BLaER1 (cell line): ENCODE data around the gene EGLN1.
"Not testable (repeated sequence)": the region's sequence is repeated elsewhere in the genome, so short reads cannot be mapped to it uniquely, and the experiment has no call there.

ENCODE experiments used
- H3K27ac ChIP-seq: shearing (Covaris generic); formaldehyde crosslinking; 2 replicates; pipeline ENCODE4 v1.8.1; 2022
- H3K27me3 ChIP-seq: shearing (Covaris generic); formaldehyde crosslinking; 2 replicates; pipeline ENCODE4 v1.8.1; 2022
- H3K36me3 ChIP-seq: shearing (Covaris generic); formaldehyde crosslinking; 2 replicates; pipeline ENCODE4 v1.8.1; 2022
- H3K4me1 ChIP-seq: shearing (Covaris generic); formaldehyde crosslinking; 2 replicates; pipeline ENCODE4 v1.8.1; 2022
- H3K4me2 ChIP-seq: shearing (Covaris generic); formaldehyde crosslinking; 2 replicates; pipeline ENCODE4 v1.8.1; 2022
- H3K4me3 ChIP-seq: shearing (Covaris generic); formaldehyde crosslinking; 2 replicates; pipeline ENCODE4 v1.8.1; 2022
- H3K9ac ChIP-seq: shearing (Covaris generic); formaldehyde crosslinking; 2 replicates; pipeline ENCODE4 v1.8.1; 2022
- H3K9me3 ChIP-seq: shearing (Covaris generic); formaldehyde crosslinking; 2 replicates; pipeline ENCODE4 v1.8.1; 2022
- H4K20me1 ChIP-seq: shearing (Covaris generic); formaldehyde crosslinking; 2 replicates; pipeline ENCODE4 v1.8.1; 2022
- Cebpa-rat ChIP-seq: shearing (Covaris generic); IDR thresholded peaks from 2 replicates; pipeline ENCODE4 v1.8.1; 2022

The EGLN1 gene

DNA sequence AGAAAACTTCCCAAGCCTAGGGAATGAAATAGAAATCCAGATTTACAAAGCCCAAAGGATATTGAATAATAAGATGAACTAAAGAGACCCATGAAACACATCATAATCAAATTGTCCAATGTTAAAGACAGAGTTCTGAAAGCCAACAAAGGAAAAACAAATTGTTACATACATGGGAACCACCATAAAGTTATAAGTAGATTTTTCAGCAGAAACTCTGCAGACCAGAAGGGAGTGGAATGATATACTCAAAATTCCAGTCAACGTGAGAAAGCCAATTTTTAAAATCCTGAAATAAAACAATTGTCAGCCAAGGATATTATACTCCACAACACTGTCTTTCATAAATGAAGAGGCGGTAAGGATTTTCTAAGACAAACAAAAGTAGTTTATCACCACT lies 22.0 kb upstream of the EGLN1 start:
- no peak for TF ChIP-seq Cebpa-rat
- Histone ChIP-seq H3K4me3 (no peak overlapping the region), H3K4me1 (no peaks in the 10 kb centered on the region), H3K27ac (no peak overlapping the region), H3K9me3 (peaks cover 13% of the 10 kb centered on the region), H3K36me3 (no peaks in the 10 kb centered on the region), H3K9ac (no peak overlapping the region), H4K20me1 (no peaks in the 10 kb centered on the region), H3K27me3 (no peaks in the 10 kb centered on the region), H3K4me2 (no peak overlapping the region)

DNA sequence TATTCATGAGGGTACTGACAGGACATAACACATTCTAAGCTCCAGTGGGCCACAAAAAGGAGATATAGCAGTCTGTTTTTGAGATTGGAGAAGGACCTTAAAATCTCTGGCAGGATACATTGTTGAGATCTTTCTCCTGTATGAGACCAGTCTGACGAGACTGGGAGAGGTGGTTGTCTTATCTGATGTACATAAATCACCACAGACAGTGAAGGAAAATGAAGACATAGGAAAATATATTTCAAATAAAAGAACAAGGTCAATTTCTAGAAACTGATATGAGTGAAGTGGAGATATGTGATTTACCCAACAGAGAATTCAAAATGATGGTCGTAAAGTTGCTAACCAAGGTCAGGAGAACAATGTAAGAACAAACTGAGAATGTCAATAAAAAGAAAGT lies 21.3 kb upstream of the EGLN1 start:
- H3K4me1 ChIP-seq: no peaks in the 10 kb centered on the region
- no peak overlapping the region for H3K9ac ChIP-seq
- H4K20me1 ChIP-seq: no peaks in the 10 kb centered on the region
- H3K4me3 ChIP-seq: no peak overlapping the region
- H3K9me3 ChIP-seq: peaks cover 13% of the 10 kb centered on the region
- H3K36me3 ChIP-seq: no peaks in the 10 kb centered on the region
- no peak overlapping the region for H3K27ac ChIP-seq
- no peaks in the 10 kb centered on the region for H3K27me3 ChIP-seq
- H3K4me2 ChIP-seq: no peak overlapping the region
- TF ChIP-seq Cebpa-rat: no peak

DNA sequence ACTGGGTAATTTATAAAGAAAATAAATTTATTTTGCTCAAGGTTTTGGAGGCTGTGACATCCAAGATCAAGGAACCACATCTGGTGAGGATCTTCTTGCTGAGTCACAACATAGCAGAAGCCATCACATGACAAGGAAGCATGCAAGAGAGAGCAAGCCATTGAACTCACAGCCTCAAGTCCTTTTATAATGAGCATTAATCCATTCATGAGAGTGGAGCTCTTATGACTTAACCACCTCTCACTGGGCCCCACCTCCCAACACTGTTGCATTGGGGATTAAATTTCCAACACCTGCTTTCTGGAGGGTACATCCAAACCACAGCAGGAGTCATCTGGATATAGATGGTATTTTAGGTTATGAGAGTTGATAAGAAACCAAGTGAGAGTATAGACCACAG lies 20.6 kb upstream of the EGLN1 start:
- Histone ChIP-seq H3K27me3 (no peaks in the 10 kb centered on the region), H3K4me1 (no peaks in the 10 kb centered on the region), H3K4me3 (no peak overlapping the region), H3K36me3 (no peaks in the 10 kb centered on the region), H3K27ac (no peak overlapping the region), H3K9ac (no peak overlapping the region), H4K20me1 (no peaks in the 10 kb centered on the region), H3K9me3 (peaks cover 13% of the 10 kb centered on the region), H3K4me2 (no peak overlapping the region)
- TF ChIP-seq Cebpa-rat: no peak

- no peaks in the 10 kb centered on the region for H3K27me3 ChIP-seq
- no peak overlapping the region for H3K4me3 ChIP-seq
- H3K4me2 ChIP-seq: no peak overlapping the region
- no peak overlapping the region for H3K9ac ChIP-seq
- no peak overlapping the region for H3K27ac ChIP-seq
- H4K20me1 ChIP-seq: no peaks in the 10 kb centered on the region
- H3K9me3 ChIP-seq: no peaks in the 10 kb centered on the region
- no peaks in the 10 kb centered on the region for H3K36me3 ChIP-seq
- H3K4me1 ChIP-seq: no peaks in the 10 kb centered on the region
- TF ChIP-seq Cebpa-rat: no peak
These were observed 10.9 kb upstream of the EGLN1 start for GRCh38 chr1:231432996-231433395.

GRCh38 chr1:231431665-231432415 lies 9.8 kb upstream of the EGLN1 start:
- no peak overlapping the region for H3K9ac ChIP-seq
- TF ChIP-seq Cebpa-rat: no peak
- no peaks in the 10 kb centered on the region for H3K36me3 ChIP-seq
- no peak overlapping the region for H3K27ac ChIP-seq
- no peaks in the 10 kb centered on the region for H3K4me1 ChIP-seq
- no peaks in the 10 kb centered on the region for H3K27me3 ChIP-seq
- H3K9me3 ChIP-seq: no peaks in the 10 kb centered on the region
- no peak overlapping the region for H3K4me2 ChIP-seq
- no peaks in the 10 kb centered on the region for H4K20me1 ChIP-seq
- no peak overlapping the region for H3K4me3 ChIP-seq

- not testable (repeated sequence) for H3K27me3 ChIP-seq, H3K27ac ChIP-seq, H3K4me1 ChIP-seq, H3K9ac ChIP-seq, H3K36me3 ChIP-seq, H3K4me3 ChIP-seq, H3K9me3 ChIP-seq, H4K20me1 ChIP-seq, H3K4me2 ChIP-seq
These were observed 8.7 kb upstream of the EGLN1 start for GRCh38 chr1:231430678-231431352.

DNA sequence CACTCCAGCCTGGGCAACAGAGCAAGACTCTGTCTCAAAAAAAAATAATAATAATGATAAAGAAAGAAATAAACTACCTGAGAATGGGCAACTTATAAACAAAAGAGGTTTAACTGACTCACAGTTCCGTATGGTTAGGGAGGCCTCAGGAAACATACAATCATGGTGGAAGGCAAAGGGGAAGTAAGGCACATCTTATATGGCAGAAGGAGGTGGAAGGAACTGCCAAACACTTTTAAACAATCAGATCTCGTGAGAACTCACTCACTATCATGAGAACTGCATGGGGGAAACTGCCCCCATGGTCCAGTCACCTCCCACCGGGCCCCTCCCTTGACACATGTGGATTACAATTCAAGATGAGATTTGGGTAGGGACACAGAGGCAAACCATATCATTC lies 6.3 kb upstream of the EGLN1 start:
- H3K4me1 ChIP-seq: 0 out of 2 replicates have a peak, but pooled peaks cover under 1% of the 10 kb centered on the region
- H3K9me3 ChIP-seq: no peaks in the 10 kb centered on the region
- no peaks in the 10 kb centered on the region for H3K36me3 ChIP-seq
- H4K20me1 ChIP-seq: no peaks in the 10 kb centered on the region
- H3K9ac ChIP-seq: no peak overlapping the region
- no peak overlapping the region for H3K4me2 ChIP-seq
- no peak overlapping the region for H3K4me3 ChIP-seq
- no peaks in the 10 kb centered on the region for H3K27me3 ChIP-seq
- no peak overlapping the region for H3K27ac ChIP-seq
- TF ChIP-seq Cebpa-rat: no peak

GRCh38 chr1:231424950-231425805 lies 3.1 kb upstream of the EGLN1 start:
- peaks cover 8% of the 10 kb centered on the region for H3K4me1 ChIP-seq
- H3K36me3 ChIP-seq: no peaks in the 10 kb centered on the region
- H4K20me1 ChIP-seq: peaks cover 15% of the 10 kb centered on the region
- no peaks in the 10 kb centered on the region for H3K27me3 ChIP-seq
- no peak for TF ChIP-seq Cebpa-rat
- H3K9ac ChIP-seq: no peak overlapping the region
- H3K27ac ChIP-seq: no peak overlapping the region
- H3K9me3 ChIP-seq: no peaks in the 10 kb centered on the region
- no peak overlapping the region for H3K4me2 ChIP-seq
- no peak overlapping the region for H3K4me3 ChIP-seq

DNA sequence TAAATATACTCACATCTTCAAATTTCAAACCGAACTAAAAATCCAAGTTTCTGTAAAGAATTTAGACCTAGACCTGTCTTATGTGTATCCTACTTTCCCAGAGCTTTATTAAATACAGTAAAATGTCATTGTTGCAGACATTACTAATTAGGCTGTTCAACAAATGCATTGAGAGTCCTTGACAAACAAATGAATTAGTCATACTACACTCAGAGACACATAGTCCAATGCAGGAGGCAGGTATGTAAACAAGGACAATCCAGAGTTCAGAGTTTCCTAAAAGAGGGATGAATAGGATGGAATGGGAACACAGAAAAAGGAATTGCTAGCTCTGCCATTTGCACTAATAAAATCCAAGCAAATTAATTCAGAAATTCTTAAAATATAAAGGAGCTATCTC lies 1.6 kb upstream of the EGLN1 start:
- Histone ChIP-seq H3K9me3 (no peaks in the 10 kb centered on the region), H3K36me3 (no peaks in the 10 kb centered on the region), H3K27ac (no peak overlapping the region), H3K27me3 (no peaks in the 10 kb centered on the region), H3K4me3 (no peak overlapping the region), H3K9ac (no peak overlapping the region), H3K4me1 (peaks cover 12% of the 10 kb centered on the region), H4K20me1 (peaks cover 30% of the 10 kb centered on the region), H3K4me2 (peak overlapping the region; percentile 85; the same call in 1 of the 2 replicates)
- TF ChIP-seq Cebpa-rat: no peak

GRCh38 chr1:231422798-231423309 lies 767 bp upstream of the EGLN1 start:
- no peak for TF ChIP-seq Cebpa-rat
- H3K4me2 ChIP-seq: peak overlapping the region; percentile 85

More at GRCh38 chr1:231422798-231423309, 767 bp upstream of the EGLN1 start:
- no peaks in the 10 kb centered on the region for H3K9me3 ChIP-seq
- peaks cover 38% of the 10 kb centered on the region for H4K20me1 ChIP-seq
- peak overlapping the region; percentile 93 for H3K27ac ChIP-seq
- no peaks in the 10 kb centered on the region for H3K27me3 ChIP-seq
- no peaks in the 10 kb centered on the region for H3K36me3 ChIP-seq
- H3K4me3 ChIP-seq: peak overlapping the region; percentile 97
- peak overlapping the region; percentile 92 for H3K9ac ChIP-seq
- peaks cover 20% of the 10 kb centered on the region for H3K4me1 ChIP-seq
